ENCODE measurements around the gene AP1S2.
"Not testable (repeated sequence)": the region's sequence is repeated elsewhere in the genome, so short reads cannot be mapped to it uniquely, and the experiment has no call there.

The AP1S2 gene

GRCh38 chrX:15883540-15883863 lies 28.9 kb upstream of the AP1S2 start:
- DNase-seq (ENCODE audit: low spot score), result no peak
- in situ Hi-C loops (cut with MboI; ENCODE audit: low pct_unique_long_range_greater_than_20kb, low sequenced_read_pairs, unreplicated experiment), result no loop called here
- TF ChIP-seq CTCF (IDR thresholded peaks at IDR 0.05; ENCODE audit: extremely low read depth, insufficient read depth, missing control alignments), result no peak

GRCh38 chrX:15882704-15883539 lies 28.3 kb upstream of the AP1S2 start:
- TF ChIP-seq CTCF (IDR thresholded peaks at IDR 0.05; ENCODE audit: extremely low read depth, insufficient read depth, missing control alignments), result no peak
- DNase-seq (ENCODE audit: low spot score), result no peak
- in situ Hi-C loops (cut with MboI; ENCODE audit: low pct_unique_long_range_greater_than_20kb, low sequenced_read_pairs, unreplicated experiment), result no loop called here

GRCh38 chrX:15881381-15881897 lies 26.8 kb upstream of the AP1S2 start:
- in situ Hi-C loops (cut with MboI; ENCODE audit: low pct_unique_long_range_greater_than_20kb, low sequenced_read_pairs, unreplicated experiment), result no loop called here
- no peak for TF ChIP-seq CTCF (IDR thresholded peaks at IDR 0.05; ENCODE audit: extremely low read depth, insufficient read depth, missing control alignments)
- DNase-seq (ENCODE audit: low spot score), result no peak

GRCh38 chrX:15877914-15878313 lies 23.3 kb upstream of the AP1S2 start:
- in situ Hi-C loops (cut with MboI; ENCODE audit: low pct_unique_long_range_greater_than_20kb, low sequenced_read_pairs, unreplicated experiment); DNase-seq (ENCODE audit: low spot score): not testable (repeated sequence)

- no peak for TF ChIP-seq CTCF (IDR thresholded peaks at IDR 0.05; ENCODE audit: extremely low read depth, insufficient read depth, missing control alignments)
- no peak for DNase-seq (ENCODE audit: low spot score)
- in situ Hi-C loops (cut with MboI; ENCODE audit: low pct_unique_long_range_greater_than_20kb, low sequenced_read_pairs, unreplicated experiment), result no loop called here
Measured at GRCh38 chrX:15877380-15877779, 22.8 kb upstream of the AP1S2 start.

GRCh38 chrX:15874672-15875071 lies 20.1 kb upstream of the AP1S2 start:
- in situ Hi-C loops (cut with MboI; ENCODE audit: low pct_unique_long_range_greater_than_20kb, low sequenced_read_pairs, unreplicated experiment), result no loop called here
- no peak for TF ChIP-seq CTCF (IDR thresholded peaks at IDR 0.05; ENCODE audit: extremely low read depth, insufficient read depth, missing control alignments)
- DNase-seq (ENCODE audit: low spot score), result no peak

GRCh38 chrX:15873566-15873965 lies 19.0 kb upstream of the AP1S2 start:
- DNase-seq (ENCODE audit: low spot score), result no peak
- in situ Hi-C loops (cut with MboI; ENCODE audit: low pct_unique_long_range_greater_than_20kb, low sequenced_read_pairs, unreplicated experiment), result no loop called here
- TF ChIP-seq CTCF (IDR thresholded peaks at IDR 0.05; ENCODE audit: extremely low read depth, insufficient read depth, missing control alignments), result no peak

Data from GM13977 (cell line).